Trophoblast cell (in vitro differentiated cells and primary cell): Measurements from ENCODE around the gene SGTB.

Source experiments
- DNase-seq, 2 donors: peaks; one replicate each; pipeline ENCODE4 v3.0.0-alpha.2; 2016
- H2AFZ ChIP-seq: 2 replicates; pipeline ENCODE4 v1.6.1; 2013; ENCODE audit warnings: low read length, moderate library complexity, mild to moderate bottlenecking; ENCODE audit not compliant: insufficient read depth, poor library complexity
- H2AK5ac ChIP-seq: 2 replicates; pipeline ENCODE4 v1.6.1; 2013; ENCODE audit warnings: mild to moderate bottlenecking, low read length
- H2BK120ac ChIP-seq: 2 replicates; pipeline ENCODE4 v1.6.1; 2013; ENCODE audit warnings: low read length, mild to moderate bottlenecking, moderate library complexity; ENCODE audit not compliant: insufficient read depth, poor library complexity
- H2BK12ac ChIP-seq: 2 replicates; pipeline ENCODE4 v1.6.1; 2013; ENCODE audit warnings: mild to moderate bottlenecking, low read length, moderate library complexity
- H2BK5ac ChIP-seq: 2 replicates; pipeline ENCODE4 v1.6.1; 2013; ENCODE audit warnings: low read length, low read depth, moderate library complexity, mild to moderate bottlenecking; ENCODE audit not compliant: poor library complexity
- H3K14ac ChIP-seq: 2 replicates; pipeline ENCODE4 v1.6.1; 2013; ENCODE audit warnings: mild to moderate bottlenecking, low read length
- H3K18ac ChIP-seq: 2 replicates; pipeline ENCODE4 v1.6.1; 2013; ENCODE audit warnings: mild to moderate bottlenecking, low read length
- H3K23ac ChIP-seq: 2 replicates; pipeline ENCODE4 v1.6.1; 2013; ENCODE audit warnings: low read length
- H3K27ac ChIP-seq: 2 replicates; pipeline ENCODE4 v1.5.1; 2013; ENCODE audit warnings: low read depth, mild to moderate bottlenecking, inconsistent platforms, low read length, moderate library complexity
- H3K27me3 ChIP-seq: 2 replicates; pipeline ENCODE4 v1.6.1; 2013; ENCODE audit warnings: inconsistent platforms, mild to moderate bottlenecking, low read length, moderate library complexity; ENCODE audit not compliant: insufficient read depth
- H3K36me3 ChIP-seq, 2 experiments: 1 replicate in 1 of 2; 2 replicates in 1 of 2; pipeline ENCODE4 v1.6.1; 2013; ENCODE audit warnings: low read length in 2 of 2, mild to moderate bottlenecking in 2 of 2, moderate library complexity in 1 of 2; ENCODE audit not compliant: insufficient read depth in 2 of 2, control insufficient read depth in 1 of 2
- H3K4ac ChIP-seq: 2 replicates; pipeline ENCODE4 v1.6.1; 2013; ENCODE audit warnings: low read depth, mild to moderate bottlenecking, low read length, moderate library complexity
- H3K4me1 ChIP-seq, 2 experiments: 1 replicate in 1 of 2; 2 replicates in 1 of 2; pipeline ENCODE4 v1.6.1; 2013; ENCODE audit warnings: low read length in 2 of 2, mild to moderate bottlenecking in 2 of 2, moderate library complexity in 1 of 2; ENCODE audit not compliant: insufficient read depth in 2 of 2, control insufficient read depth in 1 of 2
- H3K4me2 ChIP-seq: 2 replicates; pipeline ENCODE4 v1.6.1; 2013; ENCODE audit warnings: inconsistent platforms, mild to moderate bottlenecking, low read length, moderate library complexity
- H3K4me3 ChIP-seq: 2 replicates; pipeline ENCODE4 v1.5.1; 2013; ENCODE audit warnings: mild to moderate bottlenecking, low read depth, low read length, inconsistent platforms
- H3K79me1 ChIP-seq: one replicate; pipeline ENCODE4 v1.6.1; 2013; ENCODE audit warnings: low read length
- H3K79me2 ChIP-seq: 2 replicates; pipeline ENCODE4 v1.6.1; 2013; ENCODE audit warnings: low read length, mild to moderate bottlenecking; ENCODE audit not compliant: control insufficient read depth, insufficient read depth, poor library complexity
- H3K9ac ChIP-seq: 2 replicates; pipeline ENCODE4 v1.6.1; 2013; ENCODE audit warnings: mild to moderate bottlenecking, low read length
- H3K9me3 ChIP-seq: 2 replicates; pipeline ENCODE4 v1.6.1; 2013; ENCODE audit warnings: low read depth, mild to moderate bottlenecking, control low read depth, inconsistent platforms, low read length; ENCODE audit not compliant: insufficient read depth
- H4K12ac ChIP-seq: 2 replicates; pipeline ENCODE4 v1.6.1; 2013; ENCODE audit warnings: low read depth, mild to moderate bottlenecking, low read length, moderate library complexity
- H4K8ac ChIP-seq: 2 replicates; pipeline ENCODE4 v1.6.1; 2013; ENCODE audit warnings: low read depth, mild to moderate bottlenecking, low read length, moderate library complexity
- H4K91ac ChIP-seq: one replicate; pipeline ENCODE4 v1.6.1; 2013; ENCODE audit warnings: low read depth, mild to moderate bottlenecking, low read length, moderate library complexity
- WGBS: extraction: QIAGEN DNeasy Blood & Tissue Kit; methylation state at CpG from one replicate; pipeline ENCODE4 v1.1.7; 2013; ENCODE audit warnings: missing lambda C conversion rate; ENCODE audit not compliant: insufficient read length, insufficient coverage; ENCODE audit errors: extremely low coverage; 5-methylcytosine and 5-hydroxymethylcytosine counted together

The SGTB gene

DNA sequence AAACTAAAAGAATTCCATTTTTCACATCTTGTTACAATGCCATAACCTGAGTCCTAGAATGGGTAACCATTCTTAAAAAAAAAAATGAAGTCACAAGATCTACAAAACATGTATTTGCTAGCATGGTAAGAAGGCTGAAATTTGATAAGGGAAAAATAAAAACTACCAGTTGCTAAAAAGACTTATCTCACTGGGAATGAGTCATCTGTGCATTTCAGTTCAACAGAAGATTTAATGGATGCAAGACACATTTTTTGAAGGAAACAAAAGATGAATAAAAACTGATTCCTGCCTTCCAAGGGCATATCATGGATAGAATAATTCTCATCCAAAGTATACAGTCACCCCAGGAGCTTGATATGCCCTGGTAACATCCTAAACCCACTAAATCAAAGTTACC, 47.2 kb downstream of the SGTB start:
- H3K14ac ChIP-seq = no peak overlapping the region
- no peak overlapping the region for H4K8ac ChIP-seq
- no peaks in the 10 kb centered on the region for H3K27me3 ChIP-seq
- no peak overlapping the region for H3K9ac ChIP-seq
- no peak for DNase-seq
- no peak overlapping the region for H3K4me2 ChIP-seq
- H2BK5ac ChIP-seq = no peak overlapping the region
- no peaks in the 10 kb centered on the region for H3K79me1 ChIP-seq
- no peak overlapping the region for H4K91ac ChIP-seq
- no peak overlapping the region for H2BK120ac ChIP-seq
- H3K18ac ChIP-seq = no peak overlapping the region
- no peak overlapping the region for H4K12ac ChIP-seq
- H3K4me3 ChIP-seq = no peak overlapping the region
- no peak overlapping the region for H2AFZ ChIP-seq
- no peak overlapping the region for H3K4ac ChIP-seq
- H3K9me3 ChIP-seq = no peaks in the 10 kb centered on the region
- no peak overlapping the region for H3K23ac ChIP-seq
- H2AK5ac ChIP-seq = no peak overlapping the region
- H2BK12ac ChIP-seq = no peak overlapping the region
- no peaks in the 10 kb centered on the region for H3K36me3 ChIP-seq
- no peaks in the 10 kb centered on the region for H3K79me2 ChIP-seq
- H3K27ac ChIP-seq = no peak overlapping the region
- no peaks in the 10 kb centered on the region for H3K4me1 ChIP-seq

- no peak overlapping the region for H3K4me3 ChIP-seq
- no peak overlapping the region for H2AK5ac ChIP-seq
- WGBS = no CpG with 5 or more reads among the region's 1 CpG
Measured at GRCh38 chr5:65672796-65673195, 49.1 kb downstream of the SGTB start.

DNA sequence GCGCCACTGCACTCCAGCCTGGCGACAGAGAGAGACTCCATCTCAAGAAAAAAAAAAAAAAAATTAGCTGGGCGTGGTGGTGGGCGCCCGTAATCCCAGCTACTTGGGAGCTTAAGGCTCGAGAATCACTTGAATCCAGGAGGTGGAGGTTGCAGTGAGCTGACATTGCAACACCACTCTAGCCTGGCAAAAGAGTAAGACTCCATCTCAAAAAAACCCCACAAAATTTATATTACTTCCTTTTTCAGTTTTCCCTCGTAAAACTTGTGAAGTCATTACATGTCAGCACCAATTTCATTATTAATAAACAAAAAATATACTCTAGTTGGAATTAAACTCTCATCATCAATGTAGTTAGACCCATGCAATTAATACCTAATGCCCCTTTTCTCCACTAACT, 53.2 kb downstream of the SGTB start:
- H2BK12ac ChIP-seq = no peak overlapping the region
- peaks cover 0 to 1% of the 10 kb centered on the region in 2 experiments for H3K4me1 ChIP-seq
- H2BK5ac ChIP-seq = no peak overlapping the region
- H2AFZ ChIP-seq = no peak overlapping the region
- no peak overlapping the region for H3K9ac ChIP-seq
- no peak overlapping the region for H3K14ac ChIP-seq
- H3K36me3 ChIP-seq = peaks cover 0 to 2% of the 10 kb centered on the region in 2 experiments
- H3K18ac ChIP-seq = no peak overlapping the region
- H3K4me2 ChIP-seq = no peak overlapping the region
- H3K79me2 ChIP-seq = no peaks in the 10 kb centered on the region
- H2AK5ac ChIP-seq = no peak overlapping the region
- H3K9me3 ChIP-seq = no peaks in the 10 kb centered on the region
- 100% methylated on average over 1 of the region's 7 CpGs for WGBS
- no peak for DNase-seq
- no peak overlapping the region for H3K4ac ChIP-seq
- H3K23ac ChIP-seq = no peak overlapping the region
- no peak overlapping the region for H4K8ac ChIP-seq
- H3K79me1 ChIP-seq = no peaks in the 10 kb centered on the region
- H3K27ac ChIP-seq = no peak overlapping the region
- no peak overlapping the region for H4K91ac ChIP-seq
- no peak overlapping the region for H2BK120ac ChIP-seq
- no peak overlapping the region for H3K4me3 ChIP-seq
- no peaks in the 10 kb centered on the region for H3K27me3 ChIP-seq
- no peak overlapping the region for H4K12ac ChIP-seq

More at GRCh38 chr5:65672796-65673195, 49.1 kb downstream of the SGTB start:
- no peaks in the 10 kb centered on the region for H3K79me2 ChIP-seq
- no peaks in the 10 kb centered on the region for H3K27me3 ChIP-seq
- H3K9me3 ChIP-seq = no peaks in the 10 kb centered on the region
- no peak overlapping the region for H2BK120ac ChIP-seq
- H3K27ac ChIP-seq = no peak overlapping the region
- H3K4me2 ChIP-seq = no peak overlapping the region
- H3K18ac ChIP-seq = no peak overlapping the region
- no peak overlapping the region for H4K12ac ChIP-seq
- H3K4me1 ChIP-seq = no peaks in the 10 kb centered on the region
- peak; percentile 24 to 78 for DNase-seq
- H3K4ac ChIP-seq = no peak overlapping the region
- H4K8ac ChIP-seq = no peak overlapping the region
- H3K23ac ChIP-seq = no peak overlapping the region
- no peak overlapping the region for H2AFZ ChIP-seq
- H2BK5ac ChIP-seq = no peak overlapping the region
- H3K36me3 ChIP-seq = no peaks in the 10 kb centered on the region
- no peak overlapping the region for H4K91ac ChIP-seq
- no peak overlapping the region for H3K9ac ChIP-seq
- H3K79me1 ChIP-seq = no peaks in the 10 kb centered on the region
- no peak overlapping the region for H3K14ac ChIP-seq
- H2BK12ac ChIP-seq = no peak overlapping the region

GRCh38 chr5:65663804-65664521, 57.9 kb downstream of the SGTB start:
- no peak overlapping the region for H3K4me2 ChIP-seq
- no peak overlapping the region for H4K12ac ChIP-seq
- H3K9ac ChIP-seq = no peak overlapping the region
- no peak overlapping the region for H3K4me3 ChIP-seq
- H2BK5ac ChIP-seq = no peak overlapping the region
- no peak overlapping the region for H3K23ac ChIP-seq
- no peak overlapping the region for H2BK12ac ChIP-seq
- no peaks in the 10 kb centered on the region for H3K9me3 ChIP-seq
- H3K4me1 ChIP-seq = peaks cover 0 to 1% of the 10 kb centered on the region in 2 experiments
- H3K79me1 ChIP-seq = no peaks in the 10 kb centered on the region
- H4K8ac ChIP-seq = no peak overlapping the region
- H3K36me3 ChIP-seq = peaks cover 0 to 2% of the 10 kb centered on the region in 2 experiments
- H2AFZ ChIP-seq = no peak overlapping the region
- H3K4ac ChIP-seq = no peak overlapping the region
- no peak overlapping the region for H2AK5ac ChIP-seq
- H3K27me3 ChIP-seq = no peaks in the 10 kb centered on the region
- no CpG with 5 or more reads among the region's 1 CpG for WGBS
- no peak overlapping the region for H3K18ac ChIP-seq
- H3K14ac ChIP-seq = no peak overlapping the region
- no peak overlapping the region for H4K91ac ChIP-seq
- H3K27ac ChIP-seq = no peak overlapping the region
- H2BK120ac ChIP-seq = no peak overlapping the region
- DNase-seq = peak; percentile 7 to 45
- H3K79me2 ChIP-seq = no peaks in the 10 kb centered on the region
